Left hindlimb (tissue), 1 donor: ENCODE data around the gene AMZ1.
"Not testable (repeated sequence)": the region's sequence is repeated elsewhere in the genome, so short reads cannot be mapped to it uniquely, and the experiment has no call there.

Source experiments
- DNase-seq: peaks from one replicate; pipeline ENCODE4 v3.0.0-alpha.2; 2018

Gene AMZ1

GRCh38 chr7:2692543-2692942 lies 4.5 kb downstream of the AMZ1 start:
- DNase-seq = no peak

- not testable (repeated sequence) for DNase-seq
Observed at GRCh38 chr7:2693420-2694121, 5.6 kb downstream of the AMZ1 start.

GRCh38 chr7:2694122-2694436 lies 6.1 kb downstream of the AMZ1 start:
- not testable (repeated sequence) for DNase-seq

GRCh38 chr7:2698581-2699288 lies 10.7 kb downstream of the AMZ1 start:
- no peak for DNase-seq

- no peak for DNase-seq
Observed at GRCh38 chr7:2699289-2699620, 11.3 kb downstream of the AMZ1 start.

GRCh38 chr7:2700141-2700850 lies 12.3 kb downstream of the AMZ1 start:
- DNase-seq = no peak

- no peak for DNase-seq
Observed at GRCh38 chr7:2701424-2701823, 13.4 kb downstream of the AMZ1 start.

- no peak for DNase-seq
Observed at GRCh38 chr7:2701832-2702593, 14.0 kb downstream of the AMZ1 start.

GRCh38 chr7:2702594-2702957 lies 14.6 kb downstream of the AMZ1 start:
- DNase-seq = no peak

- DNase-seq = no peak
Observed at GRCh38 chr7:2705371-2706096, 17.5 kb downstream of the AMZ1 start.

- no peak for DNase-seq
Observed at GRCh38 chr7:2706685-2707126, 18.7 kb downstream of the AMZ1 start.

- DNase-seq = no peak
Observed at GRCh38 chr7:2707481-2707880, 19.5 kb downstream of the AMZ1 start.

GRCh38 chr7:2708041-2708440 lies 20.0 kb downstream of the AMZ1 start:
- DNase-seq = no peak

- DNase-seq = no peak
Observed at GRCh38 chr7:2708547-2709310, 20.7 kb downstream of the AMZ1 start.

- DNase-seq = no peak
Observed at GRCh38 chr7:2709553-2710285, 21.7 kb downstream of the AMZ1 start.

- DNase-seq = no peak
Observed at GRCh38 chr7:2710286-2710655, 22.3 kb downstream of the AMZ1 start.

GRCh38 chr7:2710901-2711551 lies 23.0 kb downstream of the AMZ1 start:
- no peak for DNase-seq

GRCh38 chr7:2711895-2712675 lies 24.1 kb downstream of the AMZ1 start:
- no peak for DNase-seq

- no peak for DNase-seq
Observed at GRCh38 chr7:2713370-2713769, 25.4 kb downstream of the AMZ1 start.

GRCh38 chr7:2713978-2714377 lies 26.0 kb downstream of the AMZ1 start:
- DNase-seq = no peak
